Adrenal gland (tissue), 12 donors: ENCODE results near the gene HSP90AA1. TPM values are rescaled to one million over a fixed set of nuclear protein-coding genes. Genes with fewer than 3 reads are reported as not detected.
A peak's percentile ranks its signal among the peaks of the same experiment; 100 is the strongest.

ENCODE experiments used
- DNase-seq, 7 donors: peaks; one replicate each; pipeline ENCODE4 v3.0.0-alpha.2; 2019 to 2020
- H3K27ac ChIP-seq, 5 donors: fragments of 200-600 bp; sonication (generic) in 4 of 5; 1 replicate in 3 of 5; 2 replicates in 2 of 5; pipeline versions ENCODE4 v1.5.1 to v1.8.0; 2016 to 2020; ENCODE audit warnings: mild to moderate bottlenecking in 1 of 5
- H3K27me3 ChIP-seq: fragments of 200-600 bp; 2 replicates; pipeline ENCODE4 v1.8.0; 2021
- H3K36me3 ChIP-seq, 2 donors: fragments of 200-600 bp; replicated peaks in 1 of 2; 1 replicate in 1 of 2; 2 replicates in 1 of 2; pipeline versions ENCODE4 v1.5.1 to v1.8.0; 2018 to 2022
- H3K4me1 ChIP-seq, 2 donors: fragments of 200-600 bp; replicated peaks in 1 of 2; 1 replicate in 1 of 2; 2 replicates in 1 of 2; pipeline versions ENCODE4 v1.5.1 to v1.8.0; 2018 to 2021
- H3K4me3 ChIP-seq, 4 donors: fragments of 200-600 bp; sonication (generic) in 3 of 4; one replicate each; pipeline ENCODE4 v1.5.1; 2016 to 2018
- H3K9me3 ChIP-seq, 3 donors: fragments of 200-600 bp; sonication (generic) in 1 of 3; replicated peaks in 1 of 3; 1 replicate in 2 of 3; 2 replicates in 1 of 3; pipeline versions ENCODE4 v1.5.1 to v1.8.0; 2016 to 2021
- POLR2A ChIP-seq, 2 donors: fragments of 450-650 bp; IDR thresholded peaks; one replicate each; pipeline ENCODE4 v1.6.1; 2017; ENCODE audit warnings: antibody characterized with exemption in 2 of 2, mild to moderate bottlenecking in 2 of 2, moderate library complexity in 1 of 2
- WGBS, 4 donors: extraction: QIAGEN DNeasy Blood & Tissue Kit in 2 of 4; methylation state at CpG; one replicate each; pipeline versions ENCODE4 v1.1.5 to v1.1.7; 2013 to 2017; 5-methylcytosine and 5-hydroxymethylcytosine counted together
- intact Hi-C, 2 donors: fragments of 100-400 bp; cut with DNase I; formaldehyde crosslinking; loops; one replicate each; pipeline versions ENCODE4 v1.14.1 to v1.15.0; 2022 to 2023
- polyA plus RNA-seq, 3 donors: library from polyadenylated mRNA; stranded (reverse); fragments of 200-250 nt in 2 of 3; fragments of 350-450 nt in 1 of 3; fragmentation: Illumina TruSeq in 1 of 3; extraction: RNeasy Lipid Tissue Mini Kit (QIAGEN cat#74804) in 1 of 3; gene quantifications; one replicate each; pipeline ENCODE4 v1.2.3, GENCODE V29; 2013 to 2014
- total RNA-seq, 9 donors: library from RNA; depleted of rRNA in 4 of 9; stranded (reverse); fragments of >200 nt in 4 of 9; fragments of 120-200 nt in 1 of 9; fragmentation: NEBNext Ultra II Directional in 1 of 9; extraction: Animal tissue kit (Norgen Biotek cat#: 25700) in 1 of 9; gene quantifications; one replicate each; pipeline versions ENCODE4 v1.1.0 to v1.2.4, GENCODE V29; 2013 to 2023
- TF ChIP-seq, protein P1 (sequence below), 6 experiments: fragments of 450-650 bp in 4 of 6; fragments of 200-600 bp in 2 of 6; sonication (generic) in 1 of 6; IDR thresholded peaks; 1 replicate in 5 of 6; 2 replicates in 1 of 6; pipeline versions ENCODE4 v1.5.1 to v1.8.0; 2016 to 2021; ENCODE audit warnings: antibody characterized with exemption in 6 of 6, mild to moderate bottlenecking in 2 of 6, moderate library complexity in 1 of 6
- donor health status: healthy with polysubstance abuse.
- donor health status: Bipolar disorder and iron deficiency.
- donor health status: DM: yes; HTN: yes; CAD: no.
- donor health status: DM: no; HTN: no; CAD: no.
- donor health status: DM: no; HTN: no; CAD: no.
- donor health status: DM: yes; HTN: yes; CAD: no.

Gene HSP90AA1
- total and polyA plus RNA-seq, 12 donors, result 272 to 1,666 (median 406) TPM

DNA sequence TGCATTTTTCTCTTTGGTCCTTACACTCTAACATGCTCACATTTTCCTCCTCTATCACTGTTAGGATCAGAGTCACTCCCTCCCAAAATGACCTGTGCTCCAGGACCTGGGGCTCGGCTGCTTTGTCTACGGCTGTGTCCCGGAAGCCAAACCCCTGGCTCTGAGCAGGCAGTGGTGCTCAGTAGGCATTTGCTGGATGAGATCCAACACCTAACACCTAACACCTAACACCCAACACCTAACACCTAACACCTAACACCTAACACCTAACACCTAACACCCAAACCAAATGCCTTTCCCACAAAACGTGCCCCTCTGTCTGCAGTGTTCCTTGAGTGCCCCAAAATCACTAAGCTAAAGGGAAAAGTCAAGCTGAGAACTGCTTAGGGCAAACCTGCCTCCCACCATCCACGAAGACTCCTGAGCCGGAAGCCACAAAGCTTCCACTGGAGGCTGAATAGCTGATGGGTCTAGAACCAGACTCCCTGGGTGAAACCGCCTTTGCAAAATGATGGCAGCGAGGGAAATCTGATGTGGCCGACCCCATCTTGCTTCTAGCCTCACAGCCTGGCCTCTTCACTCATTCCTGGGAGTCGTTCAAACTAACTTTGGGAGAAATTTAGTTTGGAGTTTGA, 29.2 kb downstream of the HSP90AA1 start:
- H3K36me3 ChIP-seq, result peaks cover 0 to 3% of the 10 kb centered on the region in 2 donors
- H3K9me3 ChIP-seq, result no peaks in the 10 kb centered on the region
- H3K27me3 ChIP-seq, result no peaks in the 10 kb centered on the region
- no peak overlapping the region for H3K27ac ChIP-seq
- no peaks in the 10 kb centered on the region for H3K4me1 ChIP-seq
- WGBS, 4 donors, result 48 to 77% (median 55%) methylated on average over 9 to 10 of the region's 10 CpGs
- H3K4me3 ChIP-seq, result no peak overlapping the region
- TF ChIP-seq, protein P1, sequence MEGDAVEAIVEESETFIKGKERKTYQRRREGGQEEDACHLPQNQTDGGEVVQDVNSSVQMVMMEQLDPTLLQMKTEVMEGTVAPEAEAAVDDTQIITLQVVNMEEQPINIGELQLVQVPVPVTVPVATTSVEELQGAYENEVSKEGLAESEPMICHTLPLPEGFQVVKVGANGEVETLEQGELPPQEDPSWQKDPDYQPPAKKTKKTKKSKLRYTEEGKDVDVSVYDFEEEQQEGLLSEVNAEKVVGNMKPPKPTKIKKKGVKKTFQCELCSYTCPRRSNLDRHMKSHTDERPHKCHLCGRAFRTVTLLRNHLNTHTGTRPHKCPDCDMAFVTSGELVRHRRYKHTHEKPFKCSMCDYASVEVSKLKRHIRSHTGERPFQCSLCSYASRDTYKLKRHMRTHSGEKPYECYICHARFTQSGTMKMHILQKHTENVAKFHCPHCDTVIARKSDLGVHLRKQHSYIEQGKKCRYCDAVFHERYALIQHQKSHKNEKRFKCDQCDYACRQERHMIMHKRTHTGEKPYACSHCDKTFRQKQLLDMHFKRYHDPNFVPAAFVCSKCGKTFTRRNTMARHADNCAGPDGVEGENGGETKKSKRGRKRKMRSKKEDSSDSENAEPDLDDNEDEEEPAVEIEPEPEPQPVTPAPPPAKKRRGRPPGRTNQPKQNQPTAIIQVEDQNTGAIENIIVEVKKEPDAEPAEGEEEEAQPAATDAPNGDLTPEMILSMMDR (IDR thresholded peaks at IDR 0.05), result no peak
- no peak for TF ChIP-seq POLR2A (IDR thresholded peaks at IDR 0.05)
- DNase-seq, result no peak
- intact Hi-C loops, result no loop called here

DNA sequence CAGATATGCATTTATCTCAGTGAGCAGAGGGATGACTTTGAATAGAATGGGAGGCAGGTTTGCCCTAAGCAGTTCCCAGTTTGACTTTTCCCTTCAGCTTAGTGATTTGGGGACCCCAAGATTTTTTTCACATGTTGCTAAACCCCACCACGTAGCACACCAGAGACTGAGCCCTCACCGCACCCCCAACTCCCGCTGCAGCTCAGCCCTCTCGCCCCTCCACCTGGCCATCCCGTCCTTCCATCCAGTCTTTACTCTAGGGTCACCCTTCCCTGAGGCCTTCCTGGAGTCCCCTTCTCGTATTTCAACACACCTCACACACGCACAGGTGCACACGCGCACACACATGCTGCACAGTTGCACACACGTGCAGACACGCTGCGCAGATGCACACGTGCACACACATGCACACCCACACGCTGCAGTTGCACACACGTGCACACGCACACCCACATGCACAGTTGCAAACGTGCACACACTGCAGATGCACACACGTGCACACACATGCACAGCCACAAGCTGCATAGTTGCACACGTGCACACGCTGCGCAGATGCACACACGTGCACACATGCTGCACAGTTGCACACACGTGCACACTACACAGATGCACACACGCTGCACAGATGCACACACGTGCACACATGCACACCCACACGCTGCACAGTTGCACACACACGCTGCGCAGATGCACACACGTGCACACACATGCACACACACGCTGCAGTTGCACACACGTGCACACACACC, 30.0 kb downstream of the HSP90AA1 start:
- TF ChIP-seq POLR2A (IDR thresholded peaks at IDR 0.05), result no peak
- TF ChIP-seq, protein P1 (IDR thresholded peaks at IDR 0.05), result no peak
- Histone ChIP-seq H3K4me3 (no peak overlapping the region), H3K36me3 (peaks cover 0 to 11% of the 10 kb centered on the region in 2 donors), H3K9me3 (no peaks in the 10 kb centered on the region), H3K27ac (no peak overlapping the region), H3K4me1 (no peaks in the 10 kb centered on the region), H3K27me3 (no peaks in the 10 kb centered on the region)
- 79 to 85% (median 83%) methylated on average over 29 to 31 of the region's 31 CpGs for WGBS, 4 donors
- DNase-seq, result peak in 1 of 7 donors; percentile 42
- intact Hi-C loops, result no loop called here

DNA sequence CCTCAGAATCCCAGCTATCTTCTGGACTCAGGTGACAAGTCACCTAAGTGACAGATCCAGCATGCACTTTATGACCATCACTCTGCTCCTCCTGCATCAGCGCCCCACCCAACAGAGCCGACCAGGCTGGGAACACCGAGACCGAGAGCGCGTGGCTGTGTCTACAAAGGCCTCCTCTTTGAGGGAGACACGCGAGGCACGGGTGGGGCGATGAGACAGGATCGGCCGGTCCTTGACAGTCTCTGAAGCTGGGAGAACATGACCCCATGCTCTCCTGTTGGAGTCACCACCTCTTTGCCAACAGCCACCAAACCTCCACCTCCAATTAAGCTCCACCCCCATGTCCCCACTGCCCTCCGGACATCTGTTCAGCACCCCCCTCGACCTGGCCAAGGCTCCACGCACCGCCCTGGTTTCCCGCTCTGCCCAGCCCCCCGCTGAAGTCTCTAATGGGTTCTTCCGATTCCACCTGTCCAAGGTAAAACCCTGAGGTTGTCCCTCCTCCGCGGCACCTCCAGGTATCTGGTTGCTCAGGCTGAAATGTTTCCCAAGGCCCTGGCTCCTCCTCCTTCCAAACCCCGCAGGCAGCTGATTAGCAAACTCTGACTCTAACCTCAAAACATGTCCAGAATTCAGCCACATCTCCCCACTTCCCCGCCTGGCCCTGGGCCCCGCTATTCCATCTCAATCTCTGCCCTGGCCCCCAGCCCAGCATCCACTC, 31.5 kb downstream of the HSP90AA1 start:
- Histone ChIP-seq H3K27ac (no peak overlapping the region), H3K36me3 (peaks cover 0 to 23% of the 10 kb centered on the region in 2 donors), H3K4me1 (no peaks in the 10 kb centered on the region), H3K27me3 (no peaks in the 10 kb centered on the region), H3K4me3 (no peak overlapping the region), H3K9me3 (no peaks in the 10 kb centered on the region)
- intact Hi-C loops, result no loop called here
- TF ChIP-seq, protein P1 (IDR thresholded peaks at IDR 0.05), result no peak
- TF ChIP-seq POLR2A (IDR thresholded peaks at IDR 0.05), result no peak
- WGBS, 4 donors, result 83 to 85% (median 84%) methylated on average over 23 to 24 of the region's 24 CpGs
- no peak for DNase-seq

DNA sequence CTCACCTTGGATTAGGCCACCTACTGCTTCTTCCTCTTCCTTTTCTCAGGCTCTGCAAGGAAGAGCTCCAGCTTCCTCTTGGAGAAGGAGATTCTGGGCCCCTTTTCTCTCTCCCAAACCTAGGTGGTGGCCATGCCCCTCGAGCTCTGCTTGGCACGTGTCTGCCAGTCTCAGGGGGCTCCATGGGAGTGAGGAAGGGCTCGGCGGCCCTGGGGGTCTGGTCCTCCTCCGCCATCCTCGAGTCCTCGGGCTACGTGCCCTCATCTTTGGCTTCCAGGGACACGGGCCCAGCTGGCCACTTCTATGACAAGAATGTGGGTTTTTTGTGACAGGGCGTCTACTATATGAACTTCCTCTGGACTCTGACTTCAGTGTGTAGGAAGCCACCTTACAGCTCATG, 34.3 kb downstream of the HSP90AA1 start:
- no peak overlapping the region for H3K4me3 ChIP-seq
- H3K27me3 ChIP-seq, result no peaks in the 10 kb centered on the region
- no peak overlapping the region for H3K27ac ChIP-seq
- peaks cover 0 to 51% of the 10 kb centered on the region in 2 donors for H3K36me3 ChIP-seq
- 93 to 97% (median 93%) methylated on average over 9 to 10 of the region's 10 CpGs for WGBS, 4 donors
- no peak for TF ChIP-seq POLR2A (IDR thresholded peaks at IDR 0.05)
- TF ChIP-seq, protein P1 (IDR thresholded peaks at IDR 0.05), result no peak
- no peak for DNase-seq
- intact Hi-C loops, result no loop called here
- no peaks in the 10 kb centered on the region for H3K9me3 ChIP-seq
- H3K4me1 ChIP-seq, result no peaks in the 10 kb centered on the region
